ENCODE results near the gene SV2C. TPM values are rescaled to one million over a fixed set of nuclear protein-coding genes. Genes with fewer than 3 reads are reported as not detected.
A peak's percentile ranks its signal among the peaks of the same experiment; 100 is the strongest.

The SV2C gene
- total RNA-seq, 2 donors from 2014 or later: 0.52 TPM; not detected in 1

DNA sequence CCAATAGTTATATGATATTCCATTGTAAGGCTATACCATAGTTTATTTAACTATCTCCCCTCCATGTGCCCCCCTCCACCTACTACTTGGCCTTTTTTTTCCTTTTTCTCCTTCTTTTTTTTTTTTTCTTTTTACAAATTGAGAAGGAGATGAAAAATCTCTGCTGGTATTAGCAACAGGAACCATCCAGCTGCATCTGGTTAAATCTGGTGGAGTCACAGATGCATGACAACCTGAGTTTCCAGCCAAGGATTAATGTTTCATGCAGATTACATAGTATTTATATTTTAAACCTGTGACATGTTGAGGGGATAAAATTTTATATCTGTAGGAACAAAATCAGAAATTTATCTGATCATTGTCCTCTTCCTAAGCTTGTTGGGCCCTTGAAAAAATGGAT is 191.4 kb downstream of the SV2C start:
- H3K27ac ChIP-seq: no peak overlapping the region
- ATAC-seq: no peak
- no peaks in the 10 kb centered on the region for H3K27me3 ChIP-seq
- H3K36me3 ChIP-seq (replicated peaks in 1 of 2; ENCODE audit: insufficient read depth in 1 of 2, low read depth in 2 of 2): no peaks in the 10 kb centered on the region
- H3K4me3 ChIP-seq: no peak overlapping the region
- peaks cover 7% of the 10 kb centered on the region for H3K4me1 ChIP-seq
- intact Hi-C loops (cut with DNase I): no loop called here
- TF ChIP-seq POLR2A (IDR thresholded peaks at IDR 0.05) (no peak), CTCF (IDR thresholded peaks at IDR 0.05) (no peak)
- DNase-seq: no peak
- H3K9me3 ChIP-seq: no peaks in the 10 kb centered on the region

GRCh38 chr5:76277736-76278135 is 194.6 kb downstream of the SV2C start:
- Histone ChIP-seq H3K9me3 (no peaks in the 10 kb centered on the region), H3K4me3 (no peak overlapping the region), H3K27me3 (no peaks in the 10 kb centered on the region), H3K27ac (no peak overlapping the region), H3K4me1 (peaks cover 14% of the 10 kb centered on the region), H3K36me3 (replicated peaks in 1 of 2; ENCODE audit: insufficient read depth in 1 of 2, low read depth in 2 of 2) (no peaks in the 10 kb centered on the region)
- intact Hi-C loops (cut with DNase I): no loop called here
- TF ChIP-seq CTCF (IDR thresholded peaks at IDR 0.05) (no peak), POLR2A (IDR thresholded peaks at IDR 0.05) (no peak)
- DNase-seq (no peak), ATAC-seq (no peak)

- H3K27ac ChIP-seq: no peak overlapping the region
These were observed 195.1 kb downstream of the SV2C start for GRCh38 chr5:76278261-76278789.

DNA sequence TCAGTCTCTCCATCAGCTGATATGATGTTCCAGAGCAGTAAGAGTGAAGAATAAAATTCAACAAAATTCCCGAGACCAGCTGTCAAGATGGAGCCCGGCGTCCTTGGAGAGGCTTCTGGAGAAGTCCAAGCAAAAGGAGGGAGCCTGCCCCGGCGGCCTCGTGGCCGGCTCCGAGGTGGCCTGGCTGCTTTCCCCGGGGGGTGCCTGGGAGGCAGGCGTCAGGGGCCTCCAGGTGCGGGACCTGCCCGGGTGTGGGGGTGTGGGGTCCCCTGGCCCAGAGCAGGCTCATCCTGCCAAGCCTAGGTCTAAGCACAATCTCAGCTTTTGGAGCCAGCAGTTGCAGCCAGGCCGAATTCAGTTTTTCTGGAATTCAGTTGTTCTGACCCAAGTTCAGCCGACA is 197.3 kb downstream of the SV2C start:
- 91 to 97% methylated on average over 10 to 14 of the region's 14 CpGs for WGBS, 2 donors
- no peak overlapping the region for H3K4me3 ChIP-seq
- no peaks in the 10 kb centered on the region for H3K9me3 ChIP-seq
- peaks cover 19% of the 10 kb centered on the region for H3K4me1 ChIP-seq
- no peaks in the 10 kb centered on the region for H3K36me3 ChIP-seq (replicated peaks in 1 of 2; ENCODE audit: insufficient read depth in 1 of 2, low read depth in 2 of 2)
- no peak for ATAC-seq
- no peak overlapping the region for H3K27ac ChIP-seq
- TF ChIP-seq CTCF (IDR thresholded peaks at IDR 0.05): no peak
- TF ChIP-seq POLR2A (IDR thresholded peaks at IDR 0.05): no peak
- H3K27me3 ChIP-seq: no peaks in the 10 kb centered on the region
- intact Hi-C loops (cut with DNase I): no loop called here
- no peak for DNase-seq

More at GRCh38 chr5:76278261-76278789, 195.1 kb downstream of the SV2C start:
- Histone ChIP-seq H3K9me3 (no peaks in the 10 kb centered on the region), H3K36me3 (replicated peaks in 1 of 2; ENCODE audit: insufficient read depth in 1 of 2, low read depth in 2 of 2) (no peaks in the 10 kb centered on the region), H3K4me3 (no peak overlapping the region), H3K27me3 (no peaks in the 10 kb centered on the region), H3K4me1 (peaks cover 18% of the 10 kb centered on the region)
- no peak for ATAC-seq
- TF ChIP-seq CTCF (IDR thresholded peaks at IDR 0.05): no peak
- no peak for TF ChIP-seq POLR2A (IDR thresholded peaks at IDR 0.05)
- intact Hi-C loops (cut with DNase I): no loop called here
- no peak for DNase-seq
- 83 to 91% methylated on average over 5 of the region's 5 CpGs for WGBS, 2 donors

- DNase-seq (peak in 1 of 4 donors; percentile 31), ATAC-seq (no peak)
- TF ChIP-seq POLR2A (IDR thresholded peaks at IDR 0.05): no peak
- no peak for TF ChIP-seq CTCF (IDR thresholded peaks at IDR 0.05)
- Histone ChIP-seq H3K27me3 (no peaks in the 10 kb centered on the region), H3K4me3 (no peak overlapping the region), H3K36me3 (replicated peaks in 1 of 2; ENCODE audit: insufficient read depth in 1 of 2, low read depth in 2 of 2) (no peaks in the 10 kb centered on the region), H3K9me3 (no peaks in the 10 kb centered on the region), H3K4me1 (peaks cover 19% of the 10 kb centered on the region), H3K27ac (no peak overlapping the region)
- intact Hi-C loops (cut with DNase I): no loop called here
These were observed 200.5 kb downstream of the SV2C start for GRCh38 chr5:76283670-76284069.
